ENCODE measurements around the gene NELL1.

- TF ChIP-seq CTCF (IDR thresholded peaks at IDR 0.05; ENCODE audit: insufficient read depth, low read depth, low read length) (no peak), EZH2 (IDR thresholded peaks at IDR 0.05; ENCODE audit: insufficient read depth, low read length) (no peak)
These were observed 453.1 kb downstream of the NELL1 start for GRCh38 chr11:21122523-21122922.

All from astrocyte (in vitro differentiated cells and primary cell).